SK-N-SH (cell line): ENCODE results near the gene SCGB3A1. TPM values are rescaled to one million over a fixed set of nuclear protein-coding genes. Genes with fewer than 3 reads are reported as not detected.

Experiments
- CTCF ChIA-PET: fragments of 300-600, 350-600 bp; formaldehyde crosslinking; extraction: SDS; loops from one replicate; lab custom pipeline; 2021; lab: Yijun Ruan, JAX
- POLR2A ChIA-PET: fragments of 350-600 bp; sonication (Branson Sonifier 250); formaldehyde crosslinking; extraction: SDS; loops from one replicate; lab custom pipeline; 2020; ENCODE audit warnings: antibody characterized with exemption, inconsistent platforms; lab: Yijun Ruan, JAX
- DNase-seq: peaks from one replicate; pipeline ENCODE4 v3.0.0; 2012
- H2AFZ ChIP-seq: fragments of 200-600 bp; sonication (generic); 2 replicates; pipeline ENCODE4 v1.8.1; 2016; ENCODE audit warnings: antibody characterized with exemption, mild to moderate bottlenecking, low read depth
- H3F3A ChIP-seq: fragments of 200-600 bp; sonication (generic); replicated peaks from 2 replicates; pipeline ENCODE3; 2016; ENCODE audit warnings: antibody characterized with exemption, mild to moderate bottlenecking; ENCODE audit not compliant: insufficient read depth
- H3K27ac ChIP-seq, 2 experiments: fragments of 200-500 bp in 1 of 2; fragments of 200-600 bp in 1 of 2; sonication (Bioruptor generic) in 1 of 2; sonication (generic), shearing (Covaris generic) in 1 of 2; 2 replicates each; pipeline versions ENCODE4 v1.5.1 to v1.6.1; 2014 to 2016; ENCODE audit warnings: low read depth in 2 of 2, inconsistent platforms in 1 of 2, low read length in 1 of 2, mild to moderate bottlenecking in 1 of 2, mixed read lengths in 1 of 2
- H3K27me3 ChIP-seq: fragments of 200-600 bp; sonication (generic), shearing (Covaris generic); 2 replicates; pipeline ENCODE4 v1.6.1; 2016; ENCODE audit warnings: mixed run types; ENCODE audit not compliant: insufficient read depth
- H3K36me3 ChIP-seq, 2 experiments: fragments of 200-500 bp in 1 of 2; fragments of 200-600 bp in 1 of 2; sonication (Bioruptor generic) in 1 of 2; sonication (generic) in 1 of 2; replicated peaks in 1 of 2; 2 replicates each; pipeline versions ENCODE3 to v1.5.1; 2014 to 2016; ENCODE audit warnings: low read length in 1 of 2, mild to moderate bottlenecking in 1 of 2; ENCODE audit not compliant: insufficient read depth in 2 of 2, control insufficient read depth in 1 of 2
- H3K4me1 ChIP-seq, 2 experiments: fragments of 200-500 bp in 1 of 2; fragments of 200-600 bp in 1 of 2; sonication (Bioruptor generic) in 1 of 2; sonication (generic), shearing (Covaris generic) in 1 of 2; 2 replicates each; pipeline versions ENCODE4 v1.5.1 to v1.6.1; 2014 to 2016; ENCODE audit warnings: low read depth in 1 of 2, low read length in 1 of 2, mixed run types in 1 of 2; ENCODE audit not compliant: insufficient read depth in 2 of 2, control insufficient read depth in 1 of 2
- H3K4me2 ChIP-seq: fragments of 200-600 bp; sonication (generic), shearing (Covaris generic); 2 replicates; pipeline ENCODE4 v1.6.1; 2017; ENCODE audit warnings: mixed run types
- H3K4me3 ChIP-seq, 2 experiments: fragments of 200-500 bp in 1 of 2; fragments of 200-600 bp in 1 of 2; sonication (Bioruptor generic) in 1 of 2; sonication (generic), shearing (Covaris generic) in 1 of 2; 2 replicates each; pipeline versions ENCODE4 v1.5.1 to v1.8.1; 2014 to 2016; ENCODE audit warnings: low read depth in 2 of 2, inconsistent platforms in 1 of 2, low read length in 1 of 2, mild to moderate bottlenecking in 1 of 2, mixed read lengths in 1 of 2, moderate library complexity in 1 of 2
- H3K79me2 ChIP-seq: fragments of 200-600 bp; sonication (generic); 2 replicates; pipeline ENCODE4 v1.8.1; 2017; ENCODE audit warnings: mild to moderate bottlenecking; ENCODE audit not compliant: insufficient read depth
- H3K9ac ChIP-seq: fragments of 200-600 bp; sonication (generic); 2 replicates; pipeline ENCODE4 v1.6.1; 2017; ENCODE audit warnings: mixed run types
- H3K9me2 ChIP-seq: fragments of 200-600 bp; sonication (generic); 2 replicates; pipeline ENCODE4 v1.6.1; 2017; ENCODE audit warnings: mixed run types
- H3K9me3 ChIP-seq: fragments of 200-600 bp; sonication (generic); 2 replicates; pipeline ENCODE4 v1.6.1; 2017; ENCODE audit warnings: mixed run types, mild to moderate bottlenecking, moderate library complexity
- H4K20me1 ChIP-seq: fragments of 200-600 bp; sonication (generic); 2 replicates; pipeline ENCODE4 v1.6.1; 2017; ENCODE audit warnings: mild to moderate bottlenecking, mixed run types; ENCODE audit not compliant: insufficient read depth
- CHD2 ChIP-seq: fragments of 150-350 bp; IDR thresholded peaks from 2 replicates; pipeline ENCODE4 v1.6.1; 2018; ENCODE audit warnings: low read length; ENCODE audit not compliant: partially characterized antibody
- CTCF ChIP-seq: fragments of 200-600 bp; sonication (generic); IDR thresholded peaks from 2 replicates; pipeline ENCODE4 v1.6.1; 2017; ENCODE audit warnings: antibody characterized with exemption, mild to moderate bottlenecking, moderate library complexity
- ELF1 ChIP-seq: IDR thresholded peaks from 2 replicates; pipeline ENCODE4 v1.4.0; 2012
- EZH2phosphoT487 ChIP-seq: fragments of 200-600 bp; sonication (generic); IDR thresholded peaks from 2 replicates; pipeline ENCODE4 v1.6.1; 2017; ENCODE audit warnings: low read depth, mixed run types, mild to moderate bottlenecking, antibody characterized with exemption, moderate library complexity, borderline replicate concordance
- FOSL2 ChIP-seq: IDR thresholded peaks from 2 replicates; pipeline ENCODE4 v1.4.0; 2012; ENCODE audit warnings: low read depth, mild to moderate bottlenecking, moderate library complexity, borderline replicate concordance
- FOXM1 ChIP-seq: IDR thresholded peaks from 2 replicates; pipeline ENCODE4 v1.4.0; 2012; ENCODE audit warnings: low read depth, mild to moderate bottlenecking
- GABPA ChIP-seq: IDR thresholded peaks from 2 replicates; pipeline ENCODE4 v1.4.0; 2012; ENCODE audit warnings: low read depth, mild to moderate bottlenecking
- IRF3 ChIP-seq: fragments of 150-350 bp; IDR thresholded peaks from 2 replicates; pipeline ENCODE4 v1.6.1; 2016; ENCODE audit warnings: mild to moderate bottlenecking, low read depth, low read length
- MAX ChIP-seq: IDR thresholded peaks from 2 replicates; pipeline ENCODE4 v1.4.0; 2012; ENCODE audit warnings: low read depth
- MXI1 ChIP-seq: IDR thresholded peaks from 2 replicates; pipeline ENCODE4 v1.6.1; 2012; ENCODE audit warnings: mild to moderate bottlenecking, low read depth, low read length, improper control_type of control experiment
- NFIC ChIP-seq: IDR thresholded peaks from 2 replicates; pipeline ENCODE4 v1.4.0; 2012; ENCODE audit warnings: borderline replicate concordance
- NRF1 ChIP-seq: IDR thresholded peaks from 2 replicates; pipeline ENCODE4 v1.6.1; 2012; ENCODE audit warnings: low read depth, mild to moderate bottlenecking, low read length
- POLR2AphosphoS5 ChIP-seq: IDR thresholded peaks from 2 replicates; pipeline ENCODE4 v1.6.1; 2012; ENCODE audit warnings: low read depth, low read length
- RAD21 ChIP-seq: IDR thresholded peaks from 2 replicates; pipeline ENCODE4 v1.6.1; 2012; ENCODE audit warnings: mild to moderate bottlenecking, low read length
- RCOR1 ChIP-seq: fragments of 150-350 bp; IDR thresholded peaks from 2 replicates; pipeline ENCODE4 v1.6.1; 2017; ENCODE audit warnings: antibody characterized with exemption, low read length
- TCF12 ChIP-seq: IDR thresholded peaks from 2 replicates; pipeline ENCODE4 v1.4.0; 2012
- TEAD4 ChIP-seq: IDR thresholded peaks from 2 replicates; pipeline ENCODE4 v1.4.0; 2012; ENCODE audit warnings: mild to moderate bottlenecking, borderline replicate concordance; ENCODE audit not compliant: insufficient read depth
- YY1 ChIP-seq: IDR thresholded peaks from 2 replicates; pipeline ENCODE4 v1.4.0; 2012; ENCODE audit warnings: low read depth, mild to moderate bottlenecking
- ZBTB33 ChIP-seq: IDR thresholded peaks from 2 replicates; pipeline ENCODE4 v1.4.0; 2012; ENCODE audit warnings: low read depth, borderline replicate concordance
- WGBS: methylation state at CpG from one replicate; pipeline ENCODE4 v1.1.6; 2017; ENCODE audit warnings: low lambda C conversion rate; 5-methylcytosine and 5-hydroxymethylcytosine counted together
- polyA plus RNA-seq, 3 experiments: library from polyadenylated mRNA; depleted of rRNA; stranded (reverse); fragments of >200 nt; gene quantifications; 2 replicates each; pipeline ENCODE4 v1.2.3, GENCODE V29; 2012
- TF ChIP-seq, protein P1 (sequence below): fragments of 150-350 bp; IDR thresholded peaks from 2 replicates; pipeline ENCODE4 v1.6.1; 2017; ENCODE audit warnings: antibody characterized with exemption, low read length, low read depth, borderline replicate concordance

Gene SCGB3A1
- polyA plus RNA-seq, 1 of the 3 experiments (the other 2 are of a cell fraction), result not detected

DNA sequence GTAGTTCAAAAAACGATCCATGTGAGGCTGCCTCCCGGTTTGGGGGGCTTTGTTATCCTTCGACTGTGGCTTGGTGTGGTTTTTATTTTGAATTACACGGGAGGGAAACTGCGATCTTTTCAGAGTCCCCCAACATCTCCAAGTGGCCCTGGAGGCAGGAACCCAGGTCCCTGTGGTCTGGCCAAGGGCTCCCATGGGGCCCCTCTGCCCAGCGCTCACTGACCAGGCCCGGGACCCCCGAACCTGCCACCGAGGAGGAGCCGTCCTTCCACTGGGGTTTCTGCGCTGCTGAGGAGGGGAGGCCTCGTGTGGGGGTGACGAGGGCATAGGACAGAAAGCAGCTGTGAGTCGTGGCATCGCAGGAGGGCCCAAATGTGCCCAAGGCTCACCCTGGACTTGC lies 18.1 kb upstream of the SCGB3A1 start:
- CTCF ChIA-PET, result interaction anchor here (6.1 kb wide), 1 partner anchor 10 kb away, joined by 43 read pairs; no protein-coding TSS in a partner anchor
- WGBS, result 60% methylated on average over 5 of the region's 15 CpGs
- no peaks in the 10 kb centered on the region for H3K9me2 ChIP-seq

More for the DNA sequence above, 18.1 kb upstream of the SCGB3A1 start:
- H3K9me3 ChIP-seq, result no peaks in the 10 kb centered on the region
- H3K36me3 ChIP-seq, result no peaks in the 10 kb centered on the region
- H4K20me1 ChIP-seq, result no peaks in the 10 kb centered on the region
- H3K4me3 ChIP-seq, result no peak overlapping the region
- no peaks in the 10 kb centered on the region; the same call in 1 of the 2 replicates for H3K27me3 ChIP-seq
- no peak for DNase-seq
- no peak for TF ChIP-seq ZBTB33
- TF ChIP-seq IRF3, result no peak
- TF ChIP-seq, protein P1, sequence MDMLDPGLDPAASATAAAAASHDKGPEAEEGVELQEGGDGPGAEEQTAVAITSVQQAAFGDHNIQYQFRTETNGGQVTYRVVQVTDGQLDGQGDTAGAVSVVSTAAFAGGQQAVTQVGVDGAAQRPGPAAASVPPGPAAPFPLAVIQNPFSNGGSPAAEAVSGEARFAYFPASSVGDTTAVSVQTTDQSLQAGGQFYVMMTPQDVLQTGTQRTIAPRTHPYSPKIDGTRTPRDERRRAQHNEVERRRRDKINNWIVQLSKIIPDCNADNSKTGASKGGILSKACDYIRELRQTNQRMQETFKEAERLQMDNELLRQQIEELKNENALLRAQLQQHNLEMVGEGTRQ, result no peak
- TF ChIP-seq TEAD4, result no peak
- TF ChIP-seq ELF1, result no peak
- TF ChIP-seq MXI1, result no peak
- no peak for TF ChIP-seq TCF12
- TF ChIP-seq RCOR1, result no peak
- no peak for TF ChIP-seq NFIC
- no peak for TF ChIP-seq YY1
- TF ChIP-seq FOSL2, result no peak
- TF ChIP-seq RAD21, result no peak
- TF ChIP-seq POLR2AphosphoS5, result no peak
- TF ChIP-seq GABPA, result no peak
- no peak for TF ChIP-seq FOXM1
- TF ChIP-seq CHD2, result no peak
- TF ChIP-seq CTCF, result no peak
- TF ChIP-seq NRF1, result no peak
- no peak for TF ChIP-seq MAX
- no peak for TF ChIP-seq EZH2phosphoT487
- H2AFZ ChIP-seq, result no peak overlapping the region
- H3K4me2 ChIP-seq, result no peak overlapping the region
- no peak overlapping the region for H3K9ac ChIP-seq
- no peaks in the 10 kb centered on the region for H3F3A ChIP-seq
- no peaks in the 10 kb centered on the region for H3K4me1 ChIP-seq
- H3K79me2 ChIP-seq, result no peaks in the 10 kb centered on the region
- H3K27ac ChIP-seq, result no peak overlapping the region
- POLR2A ChIA-PET, result no interaction called here
